B cell (primary cell): ENCODE results near the gene TMEM38B.

Source experiments
- CTCF ChIP-seq: fragments of 200-600 bp; IDR thresholded peaks from one replicate; pipeline ENCODE4 v1.8.0; 2022; ENCODE audit warnings: antibody characterized with exemption, mild to moderate bottlenecking
- EZH2 ChIP-seq: IDR thresholded peaks from 2 replicates; pipeline ENCODE4 v1.6.1; 2012; ENCODE audit warnings: borderline replicate concordance, low read depth, mild to moderate bottlenecking, moderate library complexity, low read length; ENCODE audit not compliant: insufficient read depth, poor library complexity, severe bottlenecking

DNA sequence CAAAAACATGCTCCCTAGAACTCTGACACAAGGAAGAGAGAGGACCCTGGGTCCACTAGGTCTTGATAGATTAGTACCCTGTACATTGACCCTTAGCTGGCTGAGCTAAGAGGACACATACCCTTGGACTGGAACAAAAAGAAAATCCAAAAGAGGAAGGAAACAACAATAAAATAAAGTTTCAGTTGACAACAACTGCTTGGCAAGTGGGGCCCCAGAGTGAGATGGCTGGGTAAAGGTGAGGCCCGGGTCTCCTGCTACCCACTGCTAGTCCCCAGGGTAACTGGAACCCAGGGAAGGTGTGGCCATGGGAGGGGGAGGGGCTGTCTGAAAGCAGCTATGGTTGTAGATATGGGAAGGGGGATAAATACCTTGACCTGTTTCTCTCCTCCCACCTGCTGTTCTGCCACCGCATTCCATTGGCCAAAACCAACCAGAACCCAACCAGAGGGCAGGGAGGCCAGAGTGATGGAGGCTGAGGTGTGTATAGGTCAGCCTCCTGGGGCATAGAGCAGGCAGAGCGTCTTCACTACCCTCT is 20.4 kb upstream of the TMEM38B start:
- TF ChIP-seq CTCF (no peak), EZH2 (no peak)
